ENCODE data around the gene SUSD4.

GRCh38 chr1:223297800-223298199 is 66.2 kb downstream of the SUSD4 start:
- TF ChIP-seq, protein P1, sequence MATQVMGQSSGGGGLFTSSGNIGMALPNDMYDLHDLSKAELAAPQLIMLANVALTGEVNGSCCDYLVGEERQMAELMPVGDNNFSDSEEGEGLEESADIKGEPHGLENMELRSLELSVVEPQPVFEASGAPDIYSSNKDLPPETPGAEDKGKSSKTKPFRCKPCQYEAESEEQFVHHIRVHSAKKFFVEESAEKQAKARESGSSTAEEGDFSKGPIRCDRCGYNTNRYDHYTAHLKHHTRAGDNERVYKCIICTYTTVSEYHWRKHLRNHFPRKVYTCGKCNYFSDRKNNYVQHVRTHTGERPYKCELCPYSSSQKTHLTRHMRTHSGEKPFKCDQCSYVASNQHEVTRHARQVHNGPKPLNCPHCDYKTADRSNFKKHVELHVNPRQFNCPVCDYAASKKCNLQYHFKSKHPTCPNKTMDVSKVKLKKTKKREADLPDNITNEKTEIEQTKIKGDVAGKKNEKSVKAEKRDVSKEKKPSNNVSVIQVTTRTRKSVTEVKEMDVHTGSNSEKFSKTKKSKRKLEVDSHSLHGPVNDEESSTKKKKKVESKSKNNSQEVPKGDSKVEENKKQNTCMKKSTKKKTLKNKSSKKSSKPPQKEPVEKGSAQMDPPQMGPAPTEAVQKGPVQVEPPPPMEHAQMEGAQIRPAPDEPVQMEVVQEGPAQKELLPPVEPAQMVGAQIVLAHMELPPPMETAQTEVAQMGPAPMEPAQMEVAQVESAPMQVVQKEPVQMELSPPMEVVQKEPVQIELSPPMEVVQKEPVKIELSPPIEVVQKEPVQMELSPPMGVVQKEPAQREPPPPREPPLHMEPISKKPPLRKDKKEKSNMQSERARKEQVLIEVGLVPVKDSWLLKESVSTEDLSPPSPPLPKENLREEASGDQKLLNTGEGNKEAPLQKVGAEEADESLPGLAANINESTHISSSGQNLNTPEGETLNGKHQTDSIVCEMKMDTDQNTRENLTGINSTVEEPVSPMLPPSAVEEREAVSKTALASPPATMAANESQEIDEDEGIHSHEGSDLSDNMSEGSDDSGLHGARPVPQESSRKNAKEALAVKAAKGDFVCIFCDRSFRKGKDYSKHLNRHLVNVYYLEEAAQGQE (IDR thresholded peaks at IDR 0.05; ENCODE audit: low read depth): no peak
- TF ChIP-seq USF1 (IDR thresholded peaks at IDR 0.05): no peak
- TF ChIP-seq CEBPB (IDR thresholded peaks at IDR 0.05): no peak
- TF ChIP-seq TEAD4 (IDR thresholded peaks at IDR 0.05): no peak
- TF ChIP-seq ZBTB7A (IDR thresholded peaks at IDR 0.05; ENCODE audit: low read depth): no peak
- no peak for TF ChIP-seq TAF1 (IDR thresholded peaks at IDR 0.05; ENCODE audit: low read depth)
- TF ChIP-seq FOXM1 (IDR thresholded peaks at IDR 0.05; ENCODE audit: borderline replicate concordance, low read depth): no peak

Measured in Ishikawa (cell line).